CD4-positive, alpha-beta T cell (primary cell): ENCODE results near the gene RPL7A. TPM values are rescaled to one million over a fixed set of nuclear protein-coding genes. Genes with fewer than 3 reads are reported as not detected.

Experiments used
- ATAC-seq: fragments of 200-7000 bp; cut with Tn5 transposase; one replicate; pipeline ENCODE4 v1.10.0; 2022; ENCODE audit warnings: mild to moderate bottlenecking; ENCODE audit not compliant: poor library complexity
- CTCF ChIA-PET: fragments of 350-600 bp; sonication (Branson Sonifier 250); formaldehyde crosslinking; loops from one replicate; lab custom pipeline; 2021; ENCODE audit warnings: antibody characterized with exemption, inconsistent platforms; lab: Charles Lee
- POLR2A ChIA-PET: fragments of 350-600 bp; sonication (Branson Sonifier 250); formaldehyde crosslinking; loops from one replicate; lab custom pipeline; 2021; ENCODE audit warnings: antibody characterized with exemption, inconsistent platforms; lab: Charles Lee
- DNase-seq, 14 experiments: peaks; one replicate each; pipeline ENCODE4 v3.0.0-alpha.2; 2013 to 2020; ENCODE audit warnings: mixed read lengths in 2 of 14
- H3K27ac ChIP-seq, 2 donors: one replicate each; pipeline versions ENCODE4 v1.5.1 to v1.7.0; 2013; ENCODE audit warnings: low read length in 2 of 2, low read depth in 1 of 2, mild to moderate bottlenecking in 1 of 2
- H3K27me3 ChIP-seq, 2 experiments: 1 replicate in 1 of 2; 2 replicates in 1 of 2; pipeline versions ENCODE4 v1.6.1 to v1.7.0; 2013; ENCODE audit warnings: low read length in 2 of 2, control low read depth in 1 of 2, mild to moderate bottlenecking in 1 of 2, moderate library complexity in 1 of 2; ENCODE audit not compliant: insufficient read depth in 2 of 2, control insufficient read depth in 1 of 2
- H3K36me3 ChIP-seq: one replicate; pipeline ENCODE4 v1.6.1; 2013; ENCODE audit warnings: low read length, control low read depth; ENCODE audit not compliant: insufficient read depth
- H3K4me1 ChIP-seq: one replicate; pipeline ENCODE4 v1.6.1; 2013; ENCODE audit warnings: low read length, control low read depth; ENCODE audit not compliant: insufficient read depth
- H3K4me3 ChIP-seq: one replicate; pipeline ENCODE4 v1.5.1; 2013; ENCODE audit warnings: mild to moderate bottlenecking, low read length, moderate library complexity
- H3K9me3 ChIP-seq, 2 experiments: 1 replicate in 1 of 2; 2 replicates in 1 of 2; pipeline versions ENCODE4 v1.6.1 to v1.7.0; 2013; ENCODE audit warnings: low read length in 2 of 2, mild to moderate bottlenecking in 2 of 2, control low read depth in 1 of 2, moderate library complexity in 1 of 2; ENCODE audit not compliant: control insufficient read depth in 1 of 2, insufficient read depth in 1 of 2
- H3K27ac Mint-ChIP-seq: one replicate; pipeline ENCODE4 v1.8.0; 2020; ENCODE audit warnings: mixed read lengths
- H3K27me3 Mint-ChIP-seq: one replicate; pipeline ENCODE4 v1.8.0; 2021; ENCODE audit warnings: mixed read lengths
- H3K36me3 Mint-ChIP-seq: one replicate; pipeline ENCODE4 v1.8.0; 2021; ENCODE audit warnings: low read depth, mixed read lengths
- H3K4me1 Mint-ChIP-seq: one replicate; pipeline ENCODE4 v1.8.0; 2021; ENCODE audit warnings: low read depth, mixed read lengths
- H3K4me3 Mint-ChIP-seq: one replicate; pipeline ENCODE4 v1.8.0; 2020; ENCODE audit warnings: mild to moderate bottlenecking, mixed read lengths
- H3K9me3 Mint-ChIP-seq: one replicate; pipeline ENCODE4 v1.8.0; 2020; ENCODE audit warnings: mixed read lengths
- intact Hi-C, 2 experiments: fragments of 100-400 bp; cut with DNase I in 1 of 2; cut with micrococcal nuclease in 1 of 2; formaldehyde crosslinking; loops; one replicate each; pipeline versions ENCODE4 v1.15.1 to v1.9.0; 2023 to 2025; cut with DNase I, micrococcal nuclease
- total RNA-seq, 174 experiments: library from RNA in 2 of 174; stranded (reverse) in 2 of 174; gene quantifications; one replicate each; pipeline ENCODE4 v1.2.3 and lab custom pipeline; 2021 to 2026
- TF ChIP-seq, protein P1 (sequence below): fragments of 200-600 bp; IDR thresholded peaks from one replicate; pipeline ENCODE4 v1.8.0; 2022; ENCODE audit warnings: antibody characterized with exemption, mild to moderate bottlenecking

Gene RPL7A
- total RNA-seq, 2 experiments from 2014 or later = 2,613 to 2,686 TPM

GRCh38 chr9:133354766-133355165 lies 6.7 kb downstream of the RPL7A start:
- H3K27me3 Mint-ChIP-seq = no peaks in the 10 kb centered on the region
- TF ChIP-seq, protein P1, sequence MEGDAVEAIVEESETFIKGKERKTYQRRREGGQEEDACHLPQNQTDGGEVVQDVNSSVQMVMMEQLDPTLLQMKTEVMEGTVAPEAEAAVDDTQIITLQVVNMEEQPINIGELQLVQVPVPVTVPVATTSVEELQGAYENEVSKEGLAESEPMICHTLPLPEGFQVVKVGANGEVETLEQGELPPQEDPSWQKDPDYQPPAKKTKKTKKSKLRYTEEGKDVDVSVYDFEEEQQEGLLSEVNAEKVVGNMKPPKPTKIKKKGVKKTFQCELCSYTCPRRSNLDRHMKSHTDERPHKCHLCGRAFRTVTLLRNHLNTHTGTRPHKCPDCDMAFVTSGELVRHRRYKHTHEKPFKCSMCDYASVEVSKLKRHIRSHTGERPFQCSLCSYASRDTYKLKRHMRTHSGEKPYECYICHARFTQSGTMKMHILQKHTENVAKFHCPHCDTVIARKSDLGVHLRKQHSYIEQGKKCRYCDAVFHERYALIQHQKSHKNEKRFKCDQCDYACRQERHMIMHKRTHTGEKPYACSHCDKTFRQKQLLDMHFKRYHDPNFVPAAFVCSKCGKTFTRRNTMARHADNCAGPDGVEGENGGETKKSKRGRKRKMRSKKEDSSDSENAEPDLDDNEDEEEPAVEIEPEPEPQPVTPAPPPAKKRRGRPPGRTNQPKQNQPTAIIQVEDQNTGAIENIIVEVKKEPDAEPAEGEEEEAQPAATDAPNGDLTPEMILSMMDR = no peak
- H3K4me3 Mint-ChIP-seq = peak overlapping the region; percentile 92
- no peak overlapping the region for H3K27ac ChIP-seq
- no peak for DNase-seq
- H3K36me3 ChIP-seq = peaks cover 61% of the 10 kb centered on the region
- intact Hi-C loops = loop anchor here (5.0 to 10.0 kb wide), 3 partner anchors 63 to 670 kb away; partner anchors contain the start of genes BRD3OS (in 1 of the 2) and REXO4 (in 1 of the 2)
- H3K4me1 ChIP-seq = peaks cover 57% of the 10 kb centered on the region
- H3K4me1 Mint-ChIP-seq = peaks cover 28% of the 10 kb centered on the region
- H3K27me3 ChIP-seq = no peaks in the 10 kb centered on the region
- ChIA-PET POLR2A (interaction anchor here (0.7 to 7.4 kb wide), 3 partner anchors 15 to 206 kb away, joined by 3 to 109 read pairs (median 3); partner anchors contain the start of genes STKLD1 and SURF4), CTCF (no interaction called here)
- H3K36me3 Mint-ChIP-seq = peaks cover 58% of the 10 kb centered on the region
- no peak for ATAC-seq
- peak overlapping the region; percentile 88 for H3K27ac Mint-ChIP-seq
- H3K9me3 ChIP-seq = no peaks in the 10 kb centered on the region
- H3K4me3 ChIP-seq = no peak overlapping the region
- H3K9me3 Mint-ChIP-seq = no peaks in the 10 kb centered on the region

DNA sequence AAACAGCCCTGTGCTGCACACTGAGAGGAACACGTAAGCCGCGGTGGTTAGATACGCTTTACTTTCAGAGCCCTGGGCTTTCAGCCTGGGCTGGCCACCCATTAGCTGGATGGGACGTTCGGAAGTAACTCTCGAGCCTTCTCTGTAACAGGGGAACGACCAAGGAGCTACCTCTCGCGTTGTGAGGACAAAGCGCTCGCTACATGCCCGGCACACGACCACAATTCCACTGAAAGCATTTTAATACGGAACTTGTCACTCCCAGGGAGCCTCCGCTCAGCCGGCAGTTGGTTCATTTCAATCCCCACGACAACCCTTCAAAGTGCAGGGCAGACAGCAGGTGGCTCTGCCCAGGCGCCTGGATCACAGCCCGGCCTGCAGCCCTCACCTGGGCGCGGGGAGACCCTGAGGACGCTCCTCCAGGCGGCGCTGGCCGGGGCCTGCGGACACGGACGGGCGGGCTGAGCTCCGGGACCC lies 7.9 kb downstream of the RPL7A start:
- ChIA-PET CTCF (interaction anchor here (1.2 to 2.2 kb wide), 6 partner anchors 14 to 208 kb away, joined by 3 to 19 read pairs (median 4); partner anchors contain the start of gene STKLD1), POLR2A (interaction anchor here (1.0 to 7.4 kb wide), 7 partner anchors 8 to 411 kb away, joined by 3 to 109 read pairs (median 6); partner anchors contain the start of genes GTF3C5, MED22, RPL7A and STKLD1)
- Mint-ChIP-seq H3K36me3 (peaks cover 56% of the 10 kb centered on the region), H3K4me3 (peak overlapping the region; percentile 92), H3K27ac (peak overlapping the region; percentile 88), H3K9me3 (no peaks in the 10 kb centered on the region), H3K27me3 (no peaks in the 10 kb centered on the region), H3K4me1 (peaks cover 27% of the 10 kb centered on the region)
- peaks cover 50% of the 10 kb centered on the region for H3K4me1 ChIP-seq
- TF ChIP-seq, protein P1 = no peak
- ATAC-seq = peak; percentile 40
- peak overlapping the region; percentile 56 to 62 for H3K27ac ChIP-seq
- no peaks in the 10 kb centered on the region for H3K27me3 ChIP-seq
- H3K36me3 ChIP-seq = peaks cover 61% of the 10 kb centered on the region
- intact Hi-C loops = loop anchor here (1.0 to 10.0 kb wide), 6 partner anchors 8 to 669 kb away; partner anchors contain the start of genes BRD3OS (in 1 of the 2), MED22 (in 1 of the 2), REXO4 (in 1 of the 2) and RPL7A (in 1 of the 2)
- peak in 1 of 14 experiments; percentile 24 for DNase-seq
- H3K4me3 ChIP-seq = peak overlapping the region; percentile 55
- no peaks in the 10 kb centered on the region for H3K9me3 ChIP-seq

- peaks cover 27% of the 10 kb centered on the region for H3K4me1 Mint-ChIP-seq
- TF ChIP-seq, protein P1 = no peak
- no peaks in the 10 kb centered on the region for H3K27me3 Mint-ChIP-seq
- Histone ChIP-seq H3K4me1 (peaks cover 50% of the 10 kb centered on the region), H3K27me3 (no peaks in the 10 kb centered on the region), H3K36me3 (peaks cover 61% of the 10 kb centered on the region), H3K27ac (peak within 1 kb of the TSS; percentile 56 to 79), H3K4me3 (peak within 1 kb of the TSS; percentile 74), H3K9me3 (no peaks in the 10 kb centered on the region)
- no peaks in the 10 kb centered on the region for H3K9me3 Mint-ChIP-seq
- peak; percentile 95 for ATAC-seq
- ChIA-PET POLR2A (interaction anchor here (1.1 to 7.4 kb wide), 6 partner anchors 9 to 412 kb away, joined by 3 to 109 read pairs (median 9); partner anchors contain the start of genes GTF3C5, MED22, RPL7A and STKLD1), CTCF (interaction anchor here (1.0 to 2.2 kb wide), 8 partner anchors 13 to 209 kb away, joined by 3 to 19 read pairs (median 4); partner anchors contain the start of gene STKLD1)
- peak; percentile 81 to 94 (median 90) for DNase-seq
- peaks cover 56% of the 10 kb centered on the region for H3K36me3 Mint-ChIP-seq
- intact Hi-C loops = loop anchor here (1.0 to 10.0 kb wide), 6 partner anchors 8 to 668 kb away; partner anchors contain the start of genes BRD3OS (in 1 of the 2), MED22 (in 1 of the 2), REXO4 (in 1 of the 2) and RPL7A (in 1 of the 2)
- H3K4me3 Mint-ChIP-seq = peak within 1 kb of the TSS; percentile 92
- peak within 1 kb of the TSS; percentile 88 for H3K27ac Mint-ChIP-seq
These were observed 8.5 kb downstream of the RPL7A start, which contains the start of the genes SURF1 and SURF2 for GRCh38 chr9:133356391-133357091. SURF1 (minus strand) TSS chr9:133356487; CDS start chr9:133356453, 34 bp downstream. SURF2 (plus strand) TSS chr9:133356550; CDS start chr9:133356593, 43 bp downstream.
